HEK293T (cell line): ENCODE measurements around the gene NADK.

ENCODE experiments used
- BHLHE40 ChIP-seq: fragments of 450-650 bp; IDR thresholded peaks from 2 replicates; pipeline ENCODE4 v1.6.1; 2016; ENCODE audit warnings: mild to moderate bottlenecking, moderate library complexity, borderline replicate concordance
- FOXK2 ChIP-seq: fragments of 450-650 bp; IDR thresholded peaks from 2 replicates; pipeline ENCODE4 v1.6.1; 2016; ENCODE audit warnings: mild to moderate bottlenecking
- FOXM1 ChIP-seq: fragments of 450-650 bp; IDR thresholded peaks from 2 replicates; pipeline ENCODE4 v1.6.1; 2017; ENCODE audit warnings: mild to moderate bottlenecking, borderline replicate concordance
- PKNOX1 ChIP-seq: fragments of 450-650 bp; IDR thresholded peaks from 2 replicates; pipeline ENCODE4 v1.6.1; 2016

- TF ChIP-seq FOXK2, result no peak
- no peak for TF ChIP-seq BHLHE40
- no peak for TF ChIP-seq PKNOX1
- no peak for TF ChIP-seq FOXM1
Measured at GRCh38 chr1:1827089-1827848, 49.0 kb upstream of the NADK start.
